ENCODE measurements around the gene AGAP1.

DNA sequence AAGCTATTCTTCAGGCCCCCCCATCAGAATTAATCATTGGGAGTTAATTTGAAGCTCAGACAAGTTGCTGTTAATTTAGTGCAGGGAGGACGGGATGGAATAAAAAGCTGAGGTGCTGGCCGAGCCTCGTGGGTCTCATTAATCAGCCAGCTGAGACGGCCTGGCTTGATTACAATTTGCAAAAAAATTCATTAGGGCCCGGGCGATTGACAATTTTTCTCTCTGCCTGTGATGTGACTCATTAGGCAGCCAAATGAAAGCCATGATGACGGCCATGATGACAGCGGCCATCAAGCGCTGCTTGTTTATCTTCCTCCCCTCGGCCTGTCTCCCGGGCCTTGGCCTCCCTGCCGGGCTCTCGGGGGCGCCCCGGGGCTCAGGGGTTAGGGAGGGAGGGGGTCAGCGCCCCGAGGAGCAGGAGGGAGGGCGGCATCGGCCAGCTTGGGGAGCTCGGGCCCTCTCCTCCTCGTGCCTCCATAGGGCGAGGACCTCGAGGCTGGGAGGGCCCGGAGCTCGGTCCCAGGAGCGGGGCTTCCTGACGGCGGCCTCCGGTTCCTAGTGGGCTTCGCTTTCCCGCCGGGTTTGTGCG lies 669.1 kb downstream of the AGAP1 start:
- TF ChIP-seq, protein P1, sequence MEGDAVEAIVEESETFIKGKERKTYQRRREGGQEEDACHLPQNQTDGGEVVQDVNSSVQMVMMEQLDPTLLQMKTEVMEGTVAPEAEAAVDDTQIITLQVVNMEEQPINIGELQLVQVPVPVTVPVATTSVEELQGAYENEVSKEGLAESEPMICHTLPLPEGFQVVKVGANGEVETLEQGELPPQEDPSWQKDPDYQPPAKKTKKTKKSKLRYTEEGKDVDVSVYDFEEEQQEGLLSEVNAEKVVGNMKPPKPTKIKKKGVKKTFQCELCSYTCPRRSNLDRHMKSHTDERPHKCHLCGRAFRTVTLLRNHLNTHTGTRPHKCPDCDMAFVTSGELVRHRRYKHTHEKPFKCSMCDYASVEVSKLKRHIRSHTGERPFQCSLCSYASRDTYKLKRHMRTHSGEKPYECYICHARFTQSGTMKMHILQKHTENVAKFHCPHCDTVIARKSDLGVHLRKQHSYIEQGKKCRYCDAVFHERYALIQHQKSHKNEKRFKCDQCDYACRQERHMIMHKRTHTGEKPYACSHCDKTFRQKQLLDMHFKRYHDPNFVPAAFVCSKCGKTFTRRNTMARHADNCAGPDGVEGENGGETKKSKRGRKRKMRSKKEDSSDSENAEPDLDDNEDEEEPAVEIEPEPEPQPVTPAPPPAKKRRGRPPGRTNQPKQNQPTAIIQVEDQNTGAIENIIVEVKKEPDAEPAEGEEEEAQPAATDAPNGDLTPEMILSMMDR (IDR thresholded peaks at IDR 0.05) = no peak
- TF ChIP-seq POLR2A (IDR thresholded peaks at IDR 0.05) (no peak), EP300 (IDR thresholded peaks at IDR 0.05) (no peak)
